HTR-8/SVneo (cell line): Measurements from ENCODE around the gene FAM131A.

ENCODE experiments used
- DNase-seq: peaks from one replicate; pipeline ENCODE4 v3.0.0; 2011; ENCODE audit warnings: low spot score, mixed read lengths; ENCODE audit not compliant: insufficient read length
- FAIRE-seq: peaks from 2 replicates; lab custom pipeline; 2011; peaks lifted over from hg19 to GRCh38; lab: Jason Lieb, UNC

FAM131A gene

DNA sequence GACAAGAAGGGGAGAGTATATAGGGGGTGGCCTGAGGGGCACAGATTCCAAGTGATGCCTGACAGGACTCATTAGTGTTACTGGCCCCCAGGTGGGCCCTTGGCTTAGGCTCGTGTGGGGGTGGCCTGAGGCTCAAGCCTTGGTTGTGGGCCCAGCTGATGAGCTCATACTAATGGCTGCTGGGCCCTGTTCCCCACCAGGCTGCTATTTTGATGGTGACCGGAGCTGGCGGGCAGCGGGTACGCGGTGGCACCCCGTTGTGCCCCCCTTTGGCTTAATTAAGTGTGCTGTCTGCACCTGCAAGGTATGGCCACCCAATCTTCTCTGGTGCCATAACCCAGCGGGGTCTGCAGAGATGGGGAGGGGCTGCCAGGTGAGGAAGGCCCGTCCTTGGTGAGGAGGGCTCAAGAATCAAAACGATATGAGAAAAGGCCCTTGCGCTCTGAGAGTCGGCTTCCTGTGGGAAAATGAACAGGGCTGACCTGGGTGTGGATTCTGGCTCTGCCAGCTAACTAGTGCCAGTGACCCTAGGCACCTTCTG, 49.8 kb downstream of the FAM131A start:
- no peak for FAIRE-seq
- DNase-seq = no peak

DNA sequence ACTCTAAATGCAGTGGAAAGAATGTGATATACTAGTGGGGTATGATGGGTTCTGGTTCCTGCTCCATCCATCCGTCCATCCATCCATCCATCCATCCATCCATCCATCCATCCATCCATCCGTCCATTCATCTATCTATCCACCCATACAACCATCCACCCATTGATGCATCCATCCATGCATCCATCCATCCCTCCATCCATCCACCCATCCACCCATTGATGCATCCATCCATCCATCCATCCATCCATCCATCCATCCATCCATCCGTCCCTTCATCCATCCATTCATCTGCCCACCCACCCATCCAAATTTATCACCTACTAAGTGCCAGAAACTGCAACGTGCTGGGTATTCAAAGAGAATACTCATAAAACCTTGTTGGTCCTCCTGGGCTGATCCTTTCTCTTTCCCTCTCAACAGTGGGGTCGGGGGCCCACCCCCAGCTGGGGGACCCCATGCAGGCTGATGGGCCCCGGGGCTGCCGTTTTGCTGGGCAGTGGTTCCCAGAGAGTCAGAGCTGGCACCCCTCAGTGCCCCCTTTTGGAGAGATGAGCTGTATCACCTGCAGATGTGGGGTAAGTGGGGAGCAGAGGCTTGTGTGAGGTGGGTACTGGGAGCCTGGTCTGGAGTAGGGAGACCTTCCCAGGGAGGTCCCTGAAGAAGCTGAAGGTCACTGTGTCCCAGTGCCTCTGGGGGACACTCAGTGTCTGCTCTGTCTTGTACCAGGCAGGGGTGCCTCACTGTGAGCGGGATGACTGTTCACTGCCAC, 51.0 kb downstream of the FAM131A start:
- no peak for FAIRE-seq

DNA sequence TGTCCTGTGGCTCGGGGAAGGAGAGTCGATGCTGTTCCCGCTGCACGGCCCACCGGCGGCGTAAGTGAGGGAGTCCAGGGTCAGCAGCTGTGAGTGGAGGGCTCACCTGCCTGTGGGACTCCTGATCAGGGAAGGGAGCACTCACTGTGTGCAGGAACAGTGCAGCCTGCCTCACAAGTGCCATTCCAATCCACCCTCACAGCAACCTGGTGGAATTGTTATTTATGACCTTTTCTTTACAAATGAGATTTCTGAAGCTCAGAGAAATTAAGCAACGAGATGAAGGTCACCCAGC, 51.5 kb downstream of the FAM131A start:
- no peak for DNase-seq
- FAIRE-seq = no peak

More for the DNA sequence above, 51.0 kb downstream of the FAM131A start:
- no peak for DNase-seq

DNA sequence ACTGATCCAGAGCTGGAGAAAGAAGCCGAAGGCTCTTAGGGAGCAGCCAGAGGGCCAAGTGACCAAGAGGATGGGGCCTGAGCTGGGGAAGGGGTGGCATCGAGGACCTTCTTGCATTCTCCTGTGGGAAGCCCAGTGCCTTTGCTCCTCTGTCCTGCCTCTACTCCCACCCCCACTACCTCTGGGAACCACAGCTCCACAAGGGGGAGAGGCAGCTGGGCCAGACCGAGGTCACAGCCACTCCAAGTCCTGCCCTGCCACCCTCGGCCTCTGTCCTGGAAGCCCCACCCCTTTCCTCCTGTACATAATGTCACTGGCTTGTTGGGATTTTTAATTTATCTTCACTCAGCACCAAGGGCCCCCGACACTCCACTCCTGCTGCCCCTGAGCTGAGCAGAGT, 52.0 kb downstream of the FAM131A start:
- FAIRE-seq (no peak), DNase-seq (no peak)

DNA sequence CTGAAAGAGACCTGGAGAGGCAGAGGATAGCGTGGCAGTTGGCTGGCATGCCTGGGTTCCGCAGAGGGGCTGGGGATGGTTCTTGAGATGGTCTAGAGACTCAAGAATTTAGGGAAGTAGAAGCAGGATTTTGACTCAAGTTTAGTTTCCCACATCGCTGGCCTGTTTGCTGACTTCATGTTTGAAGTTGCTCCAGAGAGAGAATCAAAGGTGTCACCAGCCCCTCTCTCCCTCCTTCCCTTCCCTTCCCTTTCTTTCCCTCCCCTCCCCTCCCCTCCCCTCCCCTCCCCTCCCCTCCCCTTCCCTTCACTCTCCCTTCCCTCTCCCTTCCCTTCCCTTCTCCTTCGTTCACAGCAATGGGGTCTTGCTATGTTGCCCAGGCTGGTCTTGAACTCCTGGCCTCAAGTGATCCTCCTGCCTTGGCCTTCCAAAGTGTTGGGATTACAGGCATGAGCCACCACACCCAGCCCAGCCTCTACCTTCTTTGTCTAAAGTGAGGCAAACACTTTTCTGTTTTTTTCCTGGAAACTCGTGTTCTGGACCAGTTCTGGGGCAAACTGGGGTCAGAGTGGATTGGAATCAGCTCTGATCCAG, 52.6 kb downstream of the FAM131A start:
- no peak for FAIRE-seq
- no peak for DNase-seq

- no peak for DNase-seq
- FAIRE-seq = no peak
Observed at GRCh38 chr3:184391266-184391665, 53.9 kb downstream of the FAM131A start.

GRCh38 chr3:184395320-184395660, 57.9 kb downstream of the FAM131A start:
- no peak for DNase-seq
- no peak for FAIRE-seq
